ENCODE data around the gene METTL14.

DNA sequence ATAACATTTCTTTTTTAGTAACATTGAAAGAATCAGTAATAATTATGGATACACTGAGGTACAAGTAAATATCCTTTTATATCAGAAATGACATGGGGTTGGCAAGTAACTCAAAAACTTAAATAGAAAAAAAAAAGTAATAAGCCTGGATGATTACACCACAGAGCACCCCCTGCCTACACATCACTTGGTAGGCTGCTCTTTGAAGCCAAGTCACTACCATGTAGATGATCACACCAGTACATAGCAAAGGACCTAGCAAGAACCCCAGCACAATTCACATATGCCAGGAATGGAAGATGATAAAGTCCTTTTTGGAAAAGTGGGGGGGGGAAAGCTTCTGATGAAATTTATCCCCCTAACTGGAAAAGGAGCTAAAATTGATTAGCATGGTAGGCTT, 56.9 kb downstream of the METTL14 start:
- TF ChIP-seq, protein P1, sequence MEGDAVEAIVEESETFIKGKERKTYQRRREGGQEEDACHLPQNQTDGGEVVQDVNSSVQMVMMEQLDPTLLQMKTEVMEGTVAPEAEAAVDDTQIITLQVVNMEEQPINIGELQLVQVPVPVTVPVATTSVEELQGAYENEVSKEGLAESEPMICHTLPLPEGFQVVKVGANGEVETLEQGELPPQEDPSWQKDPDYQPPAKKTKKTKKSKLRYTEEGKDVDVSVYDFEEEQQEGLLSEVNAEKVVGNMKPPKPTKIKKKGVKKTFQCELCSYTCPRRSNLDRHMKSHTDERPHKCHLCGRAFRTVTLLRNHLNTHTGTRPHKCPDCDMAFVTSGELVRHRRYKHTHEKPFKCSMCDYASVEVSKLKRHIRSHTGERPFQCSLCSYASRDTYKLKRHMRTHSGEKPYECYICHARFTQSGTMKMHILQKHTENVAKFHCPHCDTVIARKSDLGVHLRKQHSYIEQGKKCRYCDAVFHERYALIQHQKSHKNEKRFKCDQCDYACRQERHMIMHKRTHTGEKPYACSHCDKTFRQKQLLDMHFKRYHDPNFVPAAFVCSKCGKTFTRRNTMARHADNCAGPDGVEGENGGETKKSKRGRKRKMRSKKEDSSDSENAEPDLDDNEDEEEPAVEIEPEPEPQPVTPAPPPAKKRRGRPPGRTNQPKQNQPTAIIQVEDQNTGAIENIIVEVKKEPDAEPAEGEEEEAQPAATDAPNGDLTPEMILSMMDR (conservative IDR thresholded peaks at IDR 0.05; ENCODE audit: low read length) = no peak
- TF ChIP-seq EZH2phosphoT487 (IDR thresholded peaks at IDR 0.05; ENCODE audit: borderline replicate concordance) = no peak
